Right kidney (tissue), 9 donors: Measurements from ENCODE around the gene DNAJC19.
"Not testable (repeated sequence)": the region's sequence is repeated elsewhere in the genome, so short reads cannot be mapped to it uniquely, and the experiment has no call there.

Experiments
- DNase-seq: peaks from one replicate; pipeline ENCODE4 v3.0.0-alpha.2; 2016
- long read RNA-seq, 8 donors: transcript quantifications; one replicate each; lab custom pipeline, GENCODE V29; 2026

Gene DNAJC19
- long read RNA-seq, donor 1, transcript DNAJC19-201 (6 exons, 1,454 nt), result major isoform, 95 of 143 reads
- long read RNA-seq, donor 1, transcript DNAJC19-206 (3 exons, 1,133 nt), result minor isoform, 5 of 143 reads
- long read RNA-seq, donor 1, transcript DNAJC19-202 (5 exons, 1,239 nt), result minor isoform, 21 of 143 reads
- long read RNA-seq, donor 1, partial matches to known transcripts, result 8 of 143 reads
- long read RNA-seq, donor 1, other reads (novel, unspliced or antisense), result 0 of 143 reads
- long read RNA-seq, donor 2, transcript DNAJC19-201 (6 exons, 1,454 nt), result major isoform, 54 of 76 reads
- long read RNA-seq, donor 2, transcript DNAJC19-202 (5 exons, 1,239 nt), result minor isoform, 12 of 76 reads
- long read RNA-seq, donor 2, partial matches to known transcripts, result 0 of 76 reads
- long read RNA-seq, donor 2, other reads (novel, unspliced or antisense), result 0 of 76 reads
- long read RNA-seq, donor 3, transcript DNAJC19-206 (3 exons, 1,133 nt), result minor isoform, 5 of 53 reads
- long read RNA-seq, donor 3, transcript DNAJC19-202 (5 exons, 1,239 nt), result minor isoform, 8 of 53 reads
- long read RNA-seq, donor 3, transcript DNAJC19-201 (6 exons, 1,454 nt), result major isoform, 35 of 53 reads
- long read RNA-seq, donor 3, partial matches to known transcripts, result 0 of 53 reads
- long read RNA-seq, donor 3, other reads (novel, unspliced or antisense), result 0 of 53 reads
- long read RNA-seq, donor 4, transcript DNAJC19-201 (6 exons, 1,454 nt), result major isoform, 41 of 75 reads
- long read RNA-seq, donor 4, transcript DNAJC19-202 (5 exons, 1,239 nt), result minor isoform, 12 of 75 reads
- long read RNA-seq, donor 4, partial matches to known transcripts, result 5 of 75 reads
- long read RNA-seq, donor 4, other reads (novel, unspliced or antisense), result 0 of 75 reads
- long read RNA-seq, donor 5, transcript DNAJC19-208 (6 exons, 828 nt), result minor isoform, 6 of 106 reads
- long read RNA-seq, donor 5, transcript DNAJC19-206 (3 exons, 1,133 nt), result minor isoform, 5 of 106 reads
- long read RNA-seq, donor 5, transcript DNAJC19-202 (5 exons, 1,239 nt), result minor isoform, 10 of 106 reads
- long read RNA-seq, donor 5, transcript DNAJC19-201 (6 exons, 1,454 nt), result major isoform, 70 of 106 reads
- long read RNA-seq, donor 5, partial matches to known transcripts, result 0 of 106 reads
- long read RNA-seq, donor 5, other reads (novel, unspliced or antisense), result 0 of 106 reads
- long read RNA-seq, donor 6, transcript DNAJC19-201 (6 exons, 1,454 nt), result major isoform, 69 of 109 reads
- long read RNA-seq, donor 6, transcript DNAJC19-208 (6 exons, 828 nt), result minor isoform, 8 of 109 reads
- long read RNA-seq, donor 6, transcript DNAJC19-202 (5 exons, 1,239 nt), result minor isoform, 10 of 109 reads
- long read RNA-seq, donor 6, partial matches to known transcripts, result 7 of 109 reads
- long read RNA-seq, donor 6, other reads (novel, unspliced or antisense), result 0 of 109 reads
- long read RNA-seq, donor 7, transcript DNAJC19-202 (5 exons, 1,239 nt), result minor isoform, 24 of 131 reads
- long read RNA-seq, donor 7, transcript DNAJC19-201 (6 exons, 1,454 nt), result major isoform, 85 of 131 reads
- long read RNA-seq, donor 7, transcript DNAJC19-211 (3 exons, 324 nt), result minor isoform, 5 of 131 reads
- long read RNA-seq, donor 7, transcript DNAJC19-206 (3 exons, 1,133 nt), result minor isoform, 6 of 131 reads
- long read RNA-seq, donor 7, partial matches to known transcripts, result 0 of 131 reads
- long read RNA-seq, donor 7, other reads (novel, unspliced or antisense), result 0 of 131 reads
- long read RNA-seq, donor 8, transcript DNAJC19-202 (5 exons, 1,239 nt), result minor isoform, 14 of 107 reads
- long read RNA-seq, donor 8, transcript DNAJC19-201 (6 exons, 1,454 nt), result major isoform, 75 of 107 reads
- long read RNA-seq, donor 8, transcript DNAJC19-208 (6 exons, 828 nt), result minor isoform, 6 of 107 reads
- long read RNA-seq, donor 8, partial matches to known transcripts, result 0 of 107 reads
- long read RNA-seq, donor 8, other reads (novel, unspliced or antisense), result 0 of 107 reads

GRCh38 chr3:180989291-180990163 lies at the start of gene DNAJC19:
Gene DNAJC19 (minus strand): TSS chr3:180989736. CDS start chr3:180989602, 134 bp downstream.
- DNase-seq, result peak; percentile 83

GRCh38 chr3:181030948-181031347 lies 41.4 kb upstream of the DNAJC19 start:
- DNase-seq, result no peak

- no peak for DNase-seq
These were observed 35.7 kb upstream of the DNAJC19 start for GRCh38 chr3:181025204-181025603.

GRCh38 chr3:181017690-181018089 lies 28.2 kb upstream of the DNAJC19 start:
- DNase-seq, result no peak

- DNase-seq, result no peak
These were observed 19.7 kb upstream of the DNAJC19 start for GRCh38 chr3:181009225-181009624.

GRCh38 chr3:181008796-181009195 lies 19.3 kb upstream of the DNAJC19 start:
- DNase-seq, result no peak

GRCh38 chr3:181007262-181007661 lies 17.7 kb upstream of the DNAJC19 start:
- no peak for DNase-seq

DNA sequence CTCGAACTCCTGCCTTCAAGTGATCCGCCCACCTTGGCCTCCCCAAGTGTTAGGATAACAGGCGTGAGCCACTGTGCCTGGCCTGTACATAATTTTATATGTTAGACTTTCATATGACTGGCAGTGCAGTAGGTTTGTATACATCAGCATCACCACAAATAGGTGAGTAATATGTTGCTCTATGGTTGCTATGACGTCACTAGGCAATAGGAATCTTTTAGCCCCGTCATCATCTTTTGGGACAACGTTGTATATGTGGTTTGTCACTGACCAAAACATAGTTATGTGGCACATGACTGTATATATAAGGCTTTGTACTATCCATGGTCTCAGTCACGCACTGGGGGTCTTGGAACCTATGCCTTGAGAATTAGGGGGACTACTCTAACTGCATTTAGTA lies 17.0 kb upstream of the DNAJC19 start:
- DNase-seq, result no peak

DNA sequence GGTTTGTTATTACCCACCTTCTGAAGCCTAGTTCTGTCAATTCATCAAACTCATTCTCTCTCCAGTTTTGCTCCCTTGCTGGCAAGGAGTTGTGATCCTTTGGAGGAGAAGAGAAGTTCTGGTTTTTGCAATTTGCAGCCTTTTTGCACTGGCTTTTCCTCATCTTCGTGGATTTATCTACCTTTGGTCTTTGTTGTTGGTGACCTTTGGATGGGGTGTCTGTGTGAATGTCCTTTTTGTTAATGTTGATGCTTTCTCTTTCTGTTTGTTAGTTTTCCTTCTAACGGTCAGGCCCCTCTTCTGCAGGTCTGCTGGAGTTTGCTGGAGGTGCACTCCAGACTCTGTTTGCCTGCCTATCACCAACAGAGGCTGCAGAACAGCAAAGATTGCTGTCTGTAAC lies 13.9 kb upstream of the DNAJC19 start:
- DNase-seq, result not testable (repeated sequence)

GRCh38 chr3:181002331-181002730 lies 12.8 kb upstream of the DNAJC19 start:
- not testable (repeated sequence) for DNase-seq

DNA sequence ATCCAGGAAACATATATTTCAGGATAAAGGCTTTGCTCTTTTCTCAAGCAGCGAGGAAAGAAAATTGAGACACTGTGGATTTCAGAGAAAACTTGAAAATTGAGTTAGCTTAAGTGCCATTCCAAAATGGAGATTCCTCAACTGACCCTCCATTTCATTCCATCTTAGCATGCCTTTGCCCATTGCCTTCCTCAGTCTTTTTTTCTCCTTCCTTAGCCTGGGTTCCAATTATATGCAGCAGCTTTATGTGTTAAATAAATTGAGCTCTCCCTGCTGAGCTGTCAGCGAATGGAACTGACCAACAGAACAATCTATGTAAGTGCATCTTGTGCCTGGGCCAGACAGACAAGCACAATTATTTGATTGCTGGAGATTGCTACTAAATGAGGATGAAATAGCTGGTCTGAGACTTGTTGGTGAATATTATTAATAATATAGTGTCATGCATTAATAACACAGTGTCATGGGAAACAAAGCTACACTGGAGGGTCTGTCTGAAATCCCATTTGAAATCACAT lies 6.9 kb upstream of the DNAJC19 start:
- DNase-seq, result no peak

- no peak for DNase-seq
These were observed 969 bp upstream of the DNAJC19 start for GRCh38 chr3:180990505-180990904.

GRCh38 chr3:180987344-180987743 lies 2.2 kb downstream of the DNAJC19 start:
- no peak for DNase-seq

- DNase-seq, result not testable (repeated sequence)
These were observed 3.2 kb downstream of the DNAJC19 start for GRCh38 chr3:180986366-180986765.

- DNase-seq, result no peak
These were observed 6.4 kb downstream of the DNAJC19 start for GRCh38 chr3:180983136-180983535.

GRCh38 chr3:180981912-180982311 lies 7.6 kb downstream of the DNAJC19 start:
- no peak for DNase-seq

DNA sequence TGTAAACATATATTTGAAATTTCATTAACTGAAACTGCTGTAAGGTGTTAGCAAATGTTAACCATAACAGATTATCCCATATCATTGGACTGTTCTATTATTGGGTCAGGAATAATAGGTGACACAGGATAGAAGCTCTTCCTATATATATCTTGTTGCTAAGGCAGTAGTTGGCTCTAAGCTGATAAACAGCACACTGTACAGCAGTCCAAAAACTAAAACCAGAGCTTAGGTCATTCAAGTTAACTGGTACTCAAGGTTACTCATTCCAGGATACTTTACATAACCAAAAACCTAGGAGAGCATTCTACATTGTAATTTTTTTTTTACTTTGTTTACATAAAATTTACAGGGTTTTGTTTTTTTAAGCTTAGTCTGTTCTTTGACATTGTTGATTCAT lies 8.9 kb downstream of the DNAJC19 start:
- DNase-seq, result no peak

DNA sequence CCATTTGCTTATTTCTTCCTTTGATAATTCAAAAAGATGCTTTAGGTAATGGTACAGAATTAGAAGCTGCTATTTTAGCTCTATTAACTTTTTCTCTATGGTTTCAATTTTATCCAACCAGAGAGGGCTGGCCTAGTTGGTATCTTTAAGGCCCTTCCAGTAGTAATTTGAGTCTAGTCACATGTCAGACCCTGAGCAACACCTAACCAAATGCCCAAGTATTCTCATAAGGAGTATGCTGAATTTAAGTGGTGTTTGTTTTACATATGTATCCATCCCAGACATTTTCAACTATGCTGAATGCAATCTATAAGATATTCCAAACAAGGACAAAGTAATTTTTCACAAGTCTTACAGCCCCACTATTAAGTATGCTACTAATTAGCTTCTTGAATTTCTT lies 9.6 kb downstream of the DNAJC19 start:
- no peak for DNase-seq

DNA sequence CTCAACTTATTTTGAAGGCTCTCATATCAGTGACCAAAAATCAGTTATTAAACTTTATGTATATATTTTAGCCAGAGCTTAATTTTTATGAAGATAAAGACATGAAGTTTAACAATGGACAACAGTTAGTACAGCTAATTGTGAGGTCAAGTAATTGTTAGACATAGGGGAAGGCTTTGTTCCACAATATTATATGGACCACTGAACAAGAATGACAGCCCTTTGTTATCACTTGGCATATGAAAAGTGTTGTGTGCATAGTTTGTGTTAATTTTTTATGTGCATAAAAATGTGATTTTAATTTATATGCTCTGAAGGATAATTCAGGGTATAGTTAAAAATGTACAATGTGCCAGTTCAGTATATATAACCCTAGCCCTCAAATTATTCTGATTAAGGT lies 12.0 kb downstream of the DNAJC19 start:
- no peak for DNase-seq

DNA sequence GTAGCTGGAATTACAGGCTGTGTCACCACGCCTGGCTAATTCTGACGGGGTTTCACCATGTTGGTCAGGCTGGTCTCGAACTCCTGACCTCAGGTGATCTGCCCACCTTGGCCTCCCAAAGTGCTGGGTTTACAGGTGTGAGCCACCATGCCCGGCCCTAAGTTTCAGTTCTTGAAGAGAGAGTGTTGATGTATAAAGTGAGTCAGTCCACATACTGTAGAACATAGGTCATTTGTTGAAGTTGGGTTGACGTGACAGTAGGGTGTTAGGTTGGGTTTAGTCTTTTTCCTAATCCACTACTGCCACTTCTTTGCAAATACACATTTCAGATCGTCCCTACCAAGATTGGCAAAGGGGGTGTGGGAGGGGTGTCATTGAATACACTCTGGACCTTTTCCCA lies 15.2 kb downstream of the DNAJC19 start:
- DNase-seq, result no peak
